SK-N-SH treated with all-trans-retinoic acid at 6 μM for 48 hours (cell line): ENCODE measurements around the gene PDE1A.

Source experiments
- ATAC-seq: fragments of 200-7000 bp; cut with Tn5 transposase; 3 replicates; pipeline ENCODE4 v1.9.1; 2020; ENCODE audit warnings: mild to moderate bottlenecking, moderate library complexity
- ARNTL ChIP-seq: fragments of 450-650 bp; formaldehyde crosslinking; IDR thresholded peaks from 2 replicates; pipeline ENCODE4 v1.5.0; 2020; ENCODE audit warnings: low read depth, mild to moderate bottlenecking, moderate library complexity, borderline replicate concordance
- BACH2 ChIP-seq: fragments of 250-450 bp; sonication (Bioruptor Pico); IDR thresholded peaks from 2 replicates; pipeline ENCODE4 v1.9.0; 2021; ENCODE audit warnings: mild to moderate bottlenecking, borderline replicate concordance
- CREB5 ChIP-seq: fragments of 250-450 bp; sonication (Bioruptor Pico); IDR thresholded peaks from 2 replicates; pipeline ENCODE4 v1.5.1; 2020; ENCODE audit warnings: low read depth, mild to moderate bottlenecking, moderate library complexity
- CSDC2 ChIP-seq: fragments of 250-450 bp; sonication (Bioruptor Pico); IDR thresholded peaks from 2 replicates; pipeline ENCODE4 v1.5.0; 2020; ENCODE audit warnings: mild to moderate bottlenecking, moderate library complexity
- CSRNP3 ChIP-seq: fragments of 250-450 bp; sonication (Bioruptor Pico); IDR thresholded peaks from 2 replicates; pipeline ENCODE4 v1.5.1; 2021; ENCODE audit warnings: mild to moderate bottlenecking, moderate library complexity
- ESRRG ChIP-seq: fragments of 250-450 bp; sonication (Bioruptor Pico); IDR thresholded peaks from 2 replicates; pipeline ENCODE4 v1.6.1; 2021; ENCODE audit warnings: mild to moderate bottlenecking
- GLIS3 ChIP-seq: fragments of 250-450 bp; sonication (Bioruptor Pico); IDR thresholded peaks from 2 replicates; pipeline ENCODE4 v1.5.0; 2020; ENCODE audit warnings: mild to moderate bottlenecking, moderate library complexity
- ISL1 ChIP-seq: fragments of 250-450 bp; sonication (Bioruptor Pico); IDR thresholded peaks from 2 replicates; pipeline ENCODE4 v2.1.2; 2022; ENCODE audit warnings: mild to moderate bottlenecking, moderate library complexity
- OSR1 ChIP-seq: fragments of 250-450 bp; sonication (Bioruptor Pico); IDR thresholded peaks from 2 replicates; pipeline ENCODE4 v1.8.0; 2022; ENCODE audit warnings: moderate library complexity, mild to moderate bottlenecking, inconsistent platforms
- PATZ1 ChIP-seq: fragments of 250-450 bp; sonication (Bioruptor Pico); IDR thresholded peaks from 2 replicates; pipeline ENCODE4 v1.8.0; 2020; ENCODE audit warnings: mild to moderate bottlenecking, moderate library complexity, borderline replicate concordance
- PPARA ChIP-seq: fragments of 250-450 bp; sonication (Bioruptor Pico); IDR thresholded peaks from 2 replicates; pipeline ENCODE4 v1.5.0; 2020; ENCODE audit warnings: mild to moderate bottlenecking, borderline replicate concordance
- RARB ChIP-seq: fragments of 250-450 bp; sonication (Bioruptor Pico); IDR thresholded peaks from 2 replicates; pipeline ENCODE4 v1.8.0; 2021; ENCODE audit warnings: mild to moderate bottlenecking, moderate library complexity
- SNAI2 ChIP-seq: fragments of 250-450 bp; sonication (Bioruptor Pico); IDR thresholded peaks from 2 replicates; pipeline ENCODE4 v1.5.0; 2020; ENCODE audit warnings: mild to moderate bottlenecking, moderate library complexity
- TCF4 ChIP-seq: fragments of 250-450 bp; sonication (Bioruptor Pico); IDR thresholded peaks from 2 replicates; pipeline ENCODE4 v1.8.0; 2021; ENCODE audit warnings: mild to moderate bottlenecking, moderate library complexity, borderline replicate concordance
- TOX ChIP-seq: fragments of 250-450 bp; sonication (Bioruptor Pico); IDR thresholded peaks from 2 replicates; pipeline ENCODE4 v1.8.0; 2021; ENCODE audit warnings: mild to moderate bottlenecking, moderate library complexity, borderline replicate concordance
- TSHZ2 ChIP-seq: fragments of 250-450 bp; sonication (Bioruptor Pico); IDR thresholded peaks from 2 replicates; pipeline ENCODE4 v1.5.0; 2020; ENCODE audit warnings: mild to moderate bottlenecking, moderate library complexity
- ZC3H10 ChIP-seq: fragments of 250-450 bp; sonication (Bioruptor Pico); IDR thresholded peaks from 2 replicates; pipeline ENCODE4 v1.5.1; 2021; ENCODE audit warnings: mild to moderate bottlenecking, moderate library complexity
- ZFP3 ChIP-seq: fragments of 250-450 bp; sonication (Bioruptor Pico); IDR thresholded peaks from 2 replicates; pipeline ENCODE4 v1.5.0; 2020; ENCODE audit warnings: mild to moderate bottlenecking, moderate library complexity
- ZFP30 ChIP-seq: fragments of 450-650 bp; formaldehyde crosslinking; IDR thresholded peaks from 2 replicates; pipeline ENCODE4 v1.5.0; 2022; ENCODE audit warnings: mild to moderate bottlenecking, moderate library complexity
- ZNF565 ChIP-seq: fragments of 450-650 bp; formaldehyde crosslinking; conservative IDR thresholded peaks from 2 replicates; pipeline ENCODE4 v1.5.0; 2020; ENCODE audit warnings: low read depth, mild to moderate bottlenecking, moderate library complexity
- ZNF70 ChIP-seq: fragments of 450-650 bp; formaldehyde crosslinking; IDR thresholded peaks from 2 replicates; pipeline ENCODE4 v1.5.0; 2020; ENCODE audit warnings: mild to moderate bottlenecking, moderate library complexity
- ZNF8 ChIP-seq: fragments of 450-650 bp; formaldehyde crosslinking; IDR thresholded peaks from 2 replicates; pipeline ENCODE4 v1.5.0; 2020; ENCODE audit warnings: mild to moderate bottlenecking, moderate library complexity

Gene PDE1A

GRCh38 chr2:182384860-182385259 is 42.0 kb downstream of the PDE1A start:
- no peak for TF ChIP-seq PPARA
- TF ChIP-seq TOX (CRISPR knock-in tag) = no peak
- no peak for TF ChIP-seq ZC3H10 (CRISPR knock-in tag)
- no peak for TF ChIP-seq ESRRG
- no peak for TF ChIP-seq ZFP3 (CRISPR knock-in tag)
- no peak for TF ChIP-seq SNAI2
- no peak for TF ChIP-seq TSHZ2
- TF ChIP-seq, all 23 proteins: peak for 0

GRCh38 chr2:182381225-182381624 is 45.6 kb downstream of the PDE1A start:
- no peak for TF ChIP-seq PATZ1
- no peak for TF ChIP-seq ZNF70 (CRISPR knock-in tag)
- TF ChIP-seq ESRRG = no peak
- TF ChIP-seq RARB (CRISPR knock-in tag) = no peak
- TF ChIP-seq GLIS3 (CRISPR knock-in tag) = no peak
- no peak for TF ChIP-seq CSRNP3
- TF ChIP-seq BACH2 (CRISPR knock-in tag) = no peak
- no peak for TF ChIP-seq OSR1 (CRISPR knock-in tag)
- no peak for TF ChIP-seq PPARA
- no peak for TF ChIP-seq CREB5 (CRISPR knock-in tag)
- TF ChIP-seq ZFP3 (CRISPR knock-in tag) = no peak
- no peak for TF ChIP-seq ZFP30 (CRISPR knock-in tag)
- TF ChIP-seq ZNF8 (CRISPR knock-in tag) = no peak
- no peak for ATAC-seq

More at GRCh38 chr2:182384860-182385259, 42.0 kb downstream of the PDE1A start:
- no peak for ATAC-seq

- ATAC-seq = peak; percentile 71
These were observed 47.6 kb downstream of the PDE1A start for GRCh38 chr2:182379241-182379640.

More at GRCh38 chr2:182379241-182379640, 47.6 kb downstream of the PDE1A start:
- TF ChIP-seq ZNF8 (CRISPR knock-in tag) = no peak
- TF ChIP-seq TCF4 (CRISPR knock-in tag) = no peak
- TF ChIP-seq SNAI2 = no peak
- no peak; the same call in 1 of the 2 replicates for TF ChIP-seq ISL1
- TF ChIP-seq CSDC2 = no peak
- no peak for TF ChIP-seq TOX (CRISPR knock-in tag)
- TF ChIP-seq ESRRG = no peak
- TF ChIP-seq ZNF70 (CRISPR knock-in tag) = no peak
- no peak for TF ChIP-seq PPARA
- no peak for TF ChIP-seq ZNF565
- TF ChIP-seq CSRNP3 = no peak
- TF ChIP-seq CREB5 (CRISPR knock-in tag) = no peak
- TF ChIP-seq ZFP3 (CRISPR knock-in tag) = no peak
- no peak for TF ChIP-seq ARNTL (CRISPR knock-in tag)
- no peak for TF ChIP-seq OSR1 (CRISPR knock-in tag)
- no peak for TF ChIP-seq GLIS3 (CRISPR knock-in tag)
- no peak for TF ChIP-seq ZC3H10 (CRISPR knock-in tag)
